Body of pancreas (tissue), 4 donors: ENCODE measurements around the gene LRIF1. TPM values are rescaled to one million over a fixed set of nuclear protein-coding genes. Genes with fewer than 3 reads are reported as not detected.

Source experiments
- ATAC-seq: fragments of 150-250 bp; one replicate; pipeline ENCODE4 v1.9.1; 2016
- DNase-seq, 4 donors: peaks; one replicate each; pipeline ENCODE4 v3.0.0-alpha.2; 2019
- H3K27ac ChIP-seq, 4 donors: fragments of 200-600 bp; sonication (generic); 1 replicate in 3 of 4; 2 replicates in 1 of 4; pipeline versions ENCODE4 v1.5.1 to v1.6.1; 2016 to 2019; ENCODE audit warnings: mild to moderate bottlenecking in 1 of 4, mixed read lengths in 1 of 4, moderate library complexity in 1 of 4
- H3K27me3 ChIP-seq, 2 donors: fragments of 200-600 bp; sonication (generic); one replicate each; pipeline ENCODE4 v1.6.0; 2016; ENCODE audit warnings: mild to moderate bottlenecking in 1 of 2
- H3K36me3 ChIP-seq, 2 donors: fragments of 200-600 bp; sonication (generic); replicated peaks in 1 of 2; 2 replicates each; pipeline ENCODE4 v1.5.1; 2016; ENCODE audit warnings: low read depth in 2 of 2; ENCODE audit not compliant: insufficient read depth in 1 of 2
- H3K4me1 ChIP-seq: fragments of 200-600 bp; sonication (generic); one replicate; pipeline ENCODE4 v1.6.0; 2016
- H3K4me3 ChIP-seq, 2 donors: fragments of 200-600 bp; sonication (generic); 1 replicate in 1 of 2; 2 replicates in 1 of 2; pipeline ENCODE4 v1.5.1; 2016 to 2019
- H3K9me3 ChIP-seq, 3 donors: fragments of 200-600 bp; sonication (generic); 1 replicate in 2 of 3; 2 replicates in 1 of 3; pipeline ENCODE4 v1.5.1; 2016
- CTCF ChIP-seq, 7 experiments: fragments of 450-650 bp in 4 of 7; fragments of 200-600 bp in 3 of 7; sonication (generic) in 3 of 7; IDR thresholded peaks; one replicate each; pipeline ENCODE4 v1.5.1; 2016 to 2019; ENCODE audit warnings: antibody characterized with exemption in 7 of 7
- POLR2A ChIP-seq, 3 donors: fragments of 450-650 bp; IDR thresholded peaks; one replicate each; pipeline ENCODE4 v1.6.1; 2016; ENCODE audit warnings: antibody characterized with exemption in 3 of 3, mild to moderate bottlenecking in 2 of 3
- WGBS, 2 donors: methylation state at CpG; one replicate each; pipeline ENCODE4 v1.1.5; 2017; 5-methylcytosine and 5-hydroxymethylcytosine counted together
- intact Hi-C: fragments of 100-400 bp; cut with DNase I; formaldehyde crosslinking; loops from one replicate; pipeline ENCODE4 v1.15.1; 2023
- total RNA-seq, 2 donors: library from RNA; depleted of rRNA; stranded (reverse); fragments of >200 nt; gene quantifications; one replicate each; pipeline ENCODE4 v1.1.0, GENCODE V29; 2016

Gene LRIF1
- total RNA-seq, 2 donors from 2014 or later: 3.6 to 9.9 TPM

- Histone ChIP-seq H3K27ac (no peak overlapping the region), H3K4me3 (no peak overlapping the region), H3K9me3 (peaks cover 0 to 16% (median 2%) of the 10 kb centered on the region in 3 donors), H3K27me3 (no peaks in the 10 kb centered on the region), H3K36me3 (no peaks in the 10 kb centered on the region), H3K4me1 (peaks cover 15% of the 10 kb centered on the region)
- intact Hi-C loops: no loop called here
- DNase-seq (no peak), ATAC-seq (no peak)
- TF ChIP-seq POLR2A (IDR thresholded peaks at IDR 0.05) (no peak), CTCF (IDR thresholded peaks at IDR 0.05) (no peak)
These were observed 1.8 kb downstream of the LRIF1 start for GRCh38 chr1:110961902-110962301.

- Histone ChIP-seq H3K36me3 (no peaks in the 10 kb centered on the region), H3K4me3 (no peak overlapping the region), H3K4me1 (peaks cover 15% of the 10 kb centered on the region), H3K27me3 (no peaks in the 10 kb centered on the region), H3K9me3 (peaks cover 0 to 16% (median 0%) of the 10 kb centered on the region in 3 donors), H3K27ac (no peak overlapping the region)
- no peak for TF ChIP-seq CTCF (IDR thresholded peaks at IDR 0.05)
- TF ChIP-seq POLR2A (IDR thresholded peaks at IDR 0.05): no peak
- DNase-seq (no peak), ATAC-seq (no peak)
- WGBS, 2 donors: 65 to 73% methylated on average over 2 of the region's 2 CpGs
- intact Hi-C loops: no loop called here
These were observed 2.8 kb downstream of the LRIF1 start for GRCh38 chr1:110960777-110961420.

GRCh38 chr1:110957798-110958197 lies 5.9 kb downstream of the LRIF1 start:
- intact Hi-C loops: no loop called here
- 89 to 96% methylated on average over 3 of the region's 3 CpGs for WGBS, 2 donors

GRCh38 chr1:110956586-110956985 lies 7.1 kb downstream of the LRIF1 start:
- no peak for TF ChIP-seq CTCF (IDR thresholded peaks at IDR 0.05)
- TF ChIP-seq POLR2A (IDR thresholded peaks at IDR 0.05): no peak

More at GRCh38 chr1:110957798-110958197, 5.9 kb downstream of the LRIF1 start:
- ATAC-seq: no peak
- TF ChIP-seq CTCF (IDR thresholded peaks at IDR 0.05) (no peak), POLR2A (IDR thresholded peaks at IDR 0.05) (no peak)
- Histone ChIP-seq H3K27ac (no peak overlapping the region), H3K27me3 (no peaks in the 10 kb centered on the region), H3K4me1 (peaks cover 5% of the 10 kb centered on the region), H3K9me3 (peaks cover 0 to 11% (median 0%) of the 10 kb centered on the region in 3 donors), H3K36me3 (no peaks in the 10 kb centered on the region), H3K4me3 (no peak overlapping the region)
- no peak for DNase-seq

GRCh38 chr1:110953031-110953430 lies 10.7 kb downstream of the LRIF1 start:
- ATAC-seq: no peak
- peaks cover 0 to 4% (median 0%) of the 10 kb centered on the region in 3 donors for H3K9me3 ChIP-seq
- H3K36me3 ChIP-seq: peaks cover 0 to 4% of the 10 kb centered on the region in 2 donors

More at GRCh38 chr1:110956586-110956985, 7.1 kb downstream of the LRIF1 start:
- ATAC-seq: no peak
- DNase-seq: no peak
- Histone ChIP-seq H3K9me3 (peaks cover 0 to 11% (median 0%) of the 10 kb centered on the region in 3 donors), H3K4me3 (no peak overlapping the region), H3K4me1 (no peaks in the 10 kb centered on the region), H3K27me3 (no peaks in the 10 kb centered on the region), H3K36me3 (no peaks in the 10 kb centered on the region), H3K27ac (no peak overlapping the region)
- intact Hi-C loops: no loop called here
- 84 to 94% methylated on average over 4 of the region's 4 CpGs for WGBS, 2 donors

More at GRCh38 chr1:110953031-110953430, 10.7 kb downstream of the LRIF1 start:
- no peak overlapping the region for H3K27ac ChIP-seq
- intact Hi-C loops: no loop called here
- no peaks in the 10 kb centered on the region for H3K4me1 ChIP-seq
- DNase-seq: no peak
- TF ChIP-seq CTCF (IDR thresholded peaks at IDR 0.05): no peak
- TF ChIP-seq POLR2A (IDR thresholded peaks at IDR 0.05): no peak
- no peak overlapping the region for H3K4me3 ChIP-seq
- H3K27me3 ChIP-seq: no peaks in the 10 kb centered on the region
